MCF 10A (cell line): ENCODE data around the gene ADGRL1. TPM values are rescaled to one million over a fixed set of nuclear protein-coding genes. Genes with fewer than 3 reads are reported as not detected.

Experiments used
- BruUV-seq: library from RNA; stranded (reverse); fragments of 400-500 nt; replicated peaks from 2 replicates; lab custom pipeline; 2021; lab: Mats Ljungman, UMichigan
- CTCF ChIA-PET: fragments of 300-600 bp; sonication (Branson Sonifier 250); formaldehyde crosslinking; extraction: SDS; loops from one replicate; lab custom pipeline; 2021; ENCODE audit warnings: antibody characterized with exemption, inconsistent platforms; lab: Yijun Ruan, JAX
- POLR2A ChIA-PET: fragments of 300-600, 350-650 bp; sonication (Branson Sonifier 250); formaldehyde crosslinking; extraction: SDS; loops from one replicate; lab custom pipeline; 2020; ENCODE audit warnings: antibody characterized with exemption, inconsistent platforms; lab: Yijun Ruan, JAX
- DNase-seq: peaks from one replicate; pipeline ENCODE4 v3.0.0-alpha.2; 2018; ENCODE audit not compliant: unreplicated experiment
- H3K27ac Mint-ChIP-seq: one replicate; pipeline ENCODE4 v1.8.0; 2022; ENCODE audit warnings: mild to moderate bottlenecking, low read depth, mixed read lengths; ENCODE audit not compliant: unreplicated experiment
- H3K27me3 Mint-ChIP-seq: one replicate; pipeline ENCODE4 v1.8.0; 2022; ENCODE audit warnings: mixed read lengths; ENCODE audit not compliant: insufficient read depth, unreplicated experiment
- H3K36me3 Mint-ChIP-seq: one replicate; pipeline ENCODE4 v1.8.0; 2022; ENCODE audit warnings: mild to moderate bottlenecking, moderate library complexity, mixed read lengths; ENCODE audit not compliant: insufficient read depth, unreplicated experiment
- H3K4me1 Mint-ChIP-seq: one replicate; pipeline ENCODE4 v1.8.0; 2022; ENCODE audit warnings: mixed read lengths; ENCODE audit not compliant: insufficient read depth, unreplicated experiment
- H3K4me3 Mint-ChIP-seq: one replicate; pipeline ENCODE4 v1.8.0; 2022; ENCODE audit warnings: mild to moderate bottlenecking, moderate library complexity, mixed read lengths; ENCODE audit not compliant: unreplicated experiment
- H3K9me3 Mint-ChIP-seq: one replicate; pipeline ENCODE4 v1.8.0; 2022; ENCODE audit warnings: mixed read lengths; ENCODE audit not compliant: unreplicated experiment
- CTCF ChIP-seq: fragments of 200-600 bp; IDR thresholded peaks from one replicate; pipeline ENCODE4 v1.8.0; 2022; ENCODE audit warnings: antibody characterized with exemption, mild to moderate bottlenecking; ENCODE audit not compliant: unreplicated experiment
- intact Hi-C: fragments of 100-400 bp; cut with micrococcal nuclease; formaldehyde crosslinking; loops from 2 replicates; pipeline ENCODE4 v1.14.1; 2022
- total RNA-seq: library from RNA; stranded (reverse); gene quantifications from 2 replicates; pipeline ENCODE4 v1.2.3, GENCODE V29; 2022

The ADGRL1 gene
- total RNA-seq, 1 experiment from 2014 or later, result 15.9 TPM

- Mint-ChIP-seq H3K4me1 (peaks cover 6% of the 10 kb centered on the region), H3K36me3 (peaks cover 20% of the 10 kb centered on the region), H3K9me3 (no peaks in the 10 kb centered on the region), H3K27ac (no peak overlapping the region), H3K4me3 (no peak overlapping the region), H3K27me3 (no peaks in the 10 kb centered on the region)
- intact Hi-C loops, result no loop called here
- DNase-seq, result no peak
- ChIA-PET POLR2A (no interaction called here), CTCF (no interaction called here)
- no peak for TF ChIP-seq CTCF
- no TSS peak for BruUV-seq
Measured at GRCh38 chr19:14174883-14175282, 31.1 kb downstream of the ADGRL1 start.

DNA sequence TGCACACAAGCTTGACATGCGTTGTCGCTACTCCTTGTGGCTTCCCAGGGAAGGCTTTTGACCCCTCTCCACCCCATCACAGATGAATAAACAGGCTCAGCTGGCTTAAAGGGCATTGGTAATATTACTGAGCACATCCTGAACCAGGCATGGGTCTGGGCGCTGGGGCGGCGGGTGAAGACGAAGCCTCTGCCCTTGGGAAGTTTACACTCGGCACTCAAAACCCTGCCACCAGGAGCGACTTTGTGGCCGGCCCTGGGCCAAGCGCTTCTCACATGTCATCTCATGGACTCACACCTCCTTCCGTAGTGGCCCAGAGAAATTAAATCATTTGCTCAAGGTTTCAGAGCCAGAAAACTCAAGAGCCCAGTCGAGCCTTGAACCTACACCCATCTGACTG is 37.0 kb downstream of the ADGRL1 start:
- ChIA-PET POLR2A (no interaction called here), CTCF (interaction anchor here (0.6 kb wide), 1 partner anchor 474 kb away, joined by 3 read pairs; no protein-coding TSS in a partner anchor)
- no peaks in the 10 kb centered on the region for H3K27me3 Mint-ChIP-seq
- no peak overlapping the region for H3K27ac Mint-ChIP-seq
- no peaks in the 10 kb centered on the region for H3K4me1 Mint-ChIP-seq
- no peaks in the 10 kb centered on the region for H3K36me3 Mint-ChIP-seq
- no peak overlapping the region for H3K4me3 Mint-ChIP-seq
- no peaks in the 10 kb centered on the region for H3K9me3 Mint-ChIP-seq
- intact Hi-C loops, result no loop called here
- BruUV-seq, result no TSS peak
- TF ChIP-seq CTCF, result no peak
- DNase-seq, result no peak

DNA sequence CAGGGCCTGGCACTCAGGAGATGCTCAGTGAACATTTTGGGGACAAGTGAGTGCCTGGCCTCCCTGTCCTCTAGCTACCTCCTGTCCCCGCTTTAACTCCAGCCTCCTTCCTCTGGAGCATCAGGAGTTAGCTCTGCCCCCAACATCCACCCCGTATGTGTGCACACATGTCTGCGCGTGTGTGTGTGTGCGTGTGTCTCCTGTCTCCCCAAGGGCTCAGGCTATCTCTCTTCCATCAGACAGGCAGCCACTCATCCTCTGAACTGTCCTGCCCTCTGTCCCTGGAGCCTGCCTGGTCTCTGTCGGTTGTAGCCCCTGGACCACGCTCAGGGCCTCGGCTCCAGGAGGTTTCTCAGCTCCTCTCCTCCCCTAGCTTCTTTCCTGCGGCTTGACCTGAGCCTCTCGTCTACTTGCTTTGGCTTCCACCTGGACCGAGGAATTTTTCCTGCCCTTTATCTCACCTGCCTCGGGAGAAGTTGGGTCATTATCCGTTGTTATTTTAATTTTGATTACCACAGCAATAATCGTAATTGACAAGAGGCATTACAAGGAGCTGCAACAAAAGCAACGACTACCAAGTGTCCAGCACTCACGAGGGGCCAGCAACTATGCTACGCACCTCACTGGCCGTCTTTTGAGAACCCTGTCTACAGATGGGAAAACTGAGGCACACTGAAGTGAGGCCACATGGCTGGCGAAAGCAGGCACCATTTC is 37.6 kb downstream of the ADGRL1 start:
- H3K4me3 Mint-ChIP-seq, result no peak overlapping the region
- CTCF ChIA-PET, result interaction anchor here (0.6 kb wide), 1 partner anchor 33 kb away, joined by 3 read pairs; no protein-coding TSS in a partner anchor
- BruUV-seq, result no TSS peak
- H3K36me3 Mint-ChIP-seq, result no peaks in the 10 kb centered on the region
- no peak overlapping the region for H3K27ac Mint-ChIP-seq
- no peak for TF ChIP-seq CTCF
- POLR2A ChIA-PET, result no interaction called here
- intact Hi-C loops, result no loop called here
- no peaks in the 10 kb centered on the region for H3K27me3 Mint-ChIP-seq
- H3K4me1 Mint-ChIP-seq, result no peaks in the 10 kb centered on the region
- DNase-seq, result no peak
- no peaks in the 10 kb centered on the region for H3K9me3 Mint-ChIP-seq

DNA sequence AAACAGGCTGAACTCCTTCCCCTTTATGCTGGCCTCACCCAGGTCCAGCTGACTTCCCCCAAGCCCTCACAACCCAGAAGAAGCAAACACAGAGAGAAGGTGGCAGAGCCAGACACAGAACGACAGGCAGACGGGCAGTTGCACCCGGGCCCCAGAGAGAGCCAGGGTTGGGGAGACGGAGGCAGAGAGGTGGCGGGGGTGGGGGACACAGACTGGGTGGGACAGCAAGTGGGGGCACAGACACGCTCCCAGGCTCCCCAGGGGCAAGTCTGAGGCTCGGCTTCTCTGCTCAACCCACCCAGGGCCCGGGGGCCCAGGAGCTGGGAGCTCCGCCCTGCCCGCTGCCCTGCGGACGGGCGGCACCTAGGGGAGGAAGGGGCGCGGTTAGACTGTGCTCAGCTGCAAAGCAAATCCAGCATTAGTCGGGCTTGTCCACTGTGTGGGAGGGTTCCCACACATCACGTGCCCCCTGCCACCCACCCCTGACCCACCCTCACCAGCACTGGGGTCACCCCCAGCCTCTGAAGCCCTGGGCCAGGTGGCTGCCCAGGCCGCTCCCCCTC is 38.3 kb downstream of the ADGRL1 start:
- no peak for TF ChIP-seq CTCF
- H3K4me1 Mint-ChIP-seq, result no peaks in the 10 kb centered on the region
- H3K9me3 Mint-ChIP-seq, result no peaks in the 10 kb centered on the region
- CTCF ChIA-PET, result interaction anchor here (0.6 kb wide), 1 partner anchor 32 kb away, joined by 3 read pairs; no protein-coding TSS in a partner anchor
- BruUV-seq, result no TSS peak
- H3K27me3 Mint-ChIP-seq, result no peaks in the 10 kb centered on the region
- POLR2A ChIA-PET, result no interaction called here
- no peaks in the 10 kb centered on the region for H3K36me3 Mint-ChIP-seq
- H3K27ac Mint-ChIP-seq, result no peak overlapping the region
- no peak for DNase-seq
- no peak overlapping the region for H3K4me3 Mint-ChIP-seq
- intact Hi-C loops, result no loop called here
